A549 (cell line): Measurements from ENCODE around the gene ADGRL3.

Experiments
- CHD4 ChIP-seq: fragments of 200-600 bp; sonication (generic); IDR thresholded peaks from 2 replicates; pipeline ENCODE4 v1.6.1; 2016; ENCODE audit warnings: antibody characterized with exemption, mild to moderate bottlenecking, borderline replicate concordance
- CTCF ChIP-seq: fragments of >200 bp; sonication (Bioruptor Twin); formaldehyde crosslinking; IDR thresholded peaks from 3 replicates; pipeline ENCODE4 v1.5.1; 2016
- EHMT2 ChIP-seq: fragments of 200-600 bp; sonication (generic); IDR thresholded peaks from 2 replicates; pipeline ENCODE4 v1.6.1; 2016; ENCODE audit warnings: antibody characterized with exemption, low read depth, mild to moderate bottlenecking, moderate library complexity
- ELK1 ChIP-seq: fragments of 150-350 bp; IDR thresholded peaks from 2 replicates; pipeline ENCODE4 v1.6.1; 2014; ENCODE audit warnings: low read depth, mild to moderate bottlenecking, low read length
- EP300 ChIP-seq, 2 experiments: fragments of >200 bp; sonication (Bioruptor Twin); formaldehyde crosslinking; IDR thresholded peaks; 2 replicates in 1 of 2; 3 replicates in 1 of 2; pipeline ENCODE4 v1.6.1; 2016 to 2017
- GATA3 ChIP-seq: IDR thresholded peaks from 2 replicates; pipeline ENCODE4 v1.6.1; 2012; ENCODE audit warnings: borderline replicate concordance
- POLR2A ChIP-seq: IDR thresholded peaks from 2 replicates; pipeline ENCODE4 v1.6.1; 2012; ENCODE audit warnings: mild to moderate bottlenecking, low read length
- POLR2AphosphoS2 ChIP-seq: conservative IDR thresholded peaks from 2 replicates; pipeline ENCODE4 v1.6.1; 2012; ENCODE audit warnings: low read length, improper control_type of control experiment, inconsistent platforms
- RAD21 ChIP-seq, 2 experiments: fragments of >200 bp in 1 of 2; sonication (Bioruptor Twin) in 1 of 2; formaldehyde crosslinking in 1 of 2; IDR thresholded peaks in 1 of 2; conservative IDR thresholded peaks in 1 of 2; 2 replicates in 1 of 2; 3 replicates in 1 of 2; pipeline ENCODE4 v1.6.1; 2012 to 2018; ENCODE audit warnings: inconsistent platforms in 1 of 2
- RNF2 ChIP-seq: fragments of 200-600 bp; sonication (generic); IDR thresholded peaks from 2 replicates; pipeline ENCODE4 v1.6.1; 2016; ENCODE audit warnings: low read depth, mild to moderate bottlenecking, antibody characterized with exemption, moderate library complexity, borderline replicate concordance
- SMC3 ChIP-seq: fragments of >200 bp; sonication (Bioruptor Twin); formaldehyde crosslinking; IDR thresholded peaks from 3 replicates; pipeline ENCODE4 v1.6.1; 2018; ENCODE audit warnings: inconsistent platforms

GRCh38 chr4:61938250-61938846 lies 738.2 kb downstream of the ADGRL3 start:
- TF ChIP-seq CHD4 (no peak), EP300 (IDR thresholded peaks at IDR 0.05) (no peak), POLR2A (no peak), GATA3 (no peak), CTCF (no peak), ELK1 (no peak), RAD21 (conservative IDR thresholded peaks at IDR 0.05 in 1 of 2, IDR thresholded peaks at IDR 0.05 in 1 of 2) (no peak), POLR2AphosphoS2 (no peak), EHMT2 (no peak), RNF2 (no peak), SMC3 (no peak)
